ENCODE results near the gene WDR31. TPM values are rescaled to one million over a fixed set of nuclear protein-coding genes. Genes with fewer than 3 reads are reported as not detected.

Gene WDR31
- polyA plus RNA-seq, 1 donor = 2.8 TPM

GRCh38 chr9:113337714-113338113 lies 2.4 kb downstream of the WDR31 start:
- Histone ChIP-seq H3K27ac (ENCODE audit: low read length) (no peak overlapping the region), H3K4me1 (ENCODE audit: control insufficient read depth, insufficient read depth, low read length) (peaks cover 6% of the 10 kb centered on the region), H3K27me3 (ENCODE audit: control insufficient read depth, insufficient read depth, low read length) (no peaks in the 10 kb centered on the region), H3K4me3 (ENCODE audit: low read length) (no peak overlapping the region), H3K9me3 (ENCODE audit: control insufficient read depth, low read depth, low read length) (no peaks in the 10 kb centered on the region), H3K36me3 (ENCODE audit: control insufficient read depth, insufficient read depth, low read length) (no peaks in the 10 kb centered on the region)
- no peak for DNase-seq
- no CpG with 5 or more reads among the region's 2 CpGs for WGBS (ENCODE audit: insufficient coverage, low lambda C conversion rate)

- no CpG with 5 or more reads among the region's 4 CpGs for WGBS (ENCODE audit: insufficient coverage, low lambda C conversion rate)
- no peak overlapping the region for H3K27ac ChIP-seq (ENCODE audit: low read length)
Observed at GRCh38 chr9:113331780-113332179, 8.3 kb downstream of the WDR31 start.

GRCh38 chr9:113328045-113328782 lies 11.9 kb downstream of the WDR31 start:
- no peaks in the 10 kb centered on the region for H3K27me3 ChIP-seq (ENCODE audit: control insufficient read depth, insufficient read depth, low read length)
- no peak overlapping the region for H3K4me3 ChIP-seq (ENCODE audit: low read length)
- WGBS (ENCODE audit: insufficient coverage, low lambda C conversion rate) = no CpG with 5 or more reads among the region's 3 CpGs
- no peaks in the 10 kb centered on the region for H3K9me3 ChIP-seq (ENCODE audit: control insufficient read depth, low read depth, low read length)
- DNase-seq = no peak
- H3K36me3 ChIP-seq (ENCODE audit: control insufficient read depth, insufficient read depth, low read length) = no peaks in the 10 kb centered on the region
- no peaks in the 10 kb centered on the region for H3K4me1 ChIP-seq (ENCODE audit: control insufficient read depth, insufficient read depth, low read length)
- no peak overlapping the region for H3K27ac ChIP-seq (ENCODE audit: low read length)

More at GRCh38 chr9:113331780-113332179, 8.3 kb downstream of the WDR31 start:
- DNase-seq = no peak
- no peaks in the 10 kb centered on the region for H3K4me1 ChIP-seq (ENCODE audit: control insufficient read depth, insufficient read depth, low read length)
- no peaks in the 10 kb centered on the region for H3K27me3 ChIP-seq (ENCODE audit: control insufficient read depth, insufficient read depth, low read length)
- H3K36me3 ChIP-seq (ENCODE audit: control insufficient read depth, insufficient read depth, low read length) = no peaks in the 10 kb centered on the region
- no peak overlapping the region for H3K4me3 ChIP-seq (ENCODE audit: low read length)
- H3K9me3 ChIP-seq (ENCODE audit: control insufficient read depth, low read depth, low read length) = no peaks in the 10 kb centered on the region

- peaks cover 5% of the 10 kb centered on the region for H3K36me3 ChIP-seq (ENCODE audit: control insufficient read depth, insufficient read depth, low read length)
- no peaks in the 10 kb centered on the region for H3K9me3 ChIP-seq (ENCODE audit: control insufficient read depth, low read depth, low read length)
- WGBS (ENCODE audit: insufficient coverage, low lambda C conversion rate) = 100% methylated on average over 3 of the region's 4 CpGs
- H3K27me3 ChIP-seq (ENCODE audit: control insufficient read depth, insufficient read depth, low read length) = no peaks in the 10 kb centered on the region
- no peak overlapping the region for H3K4me3 ChIP-seq (ENCODE audit: low read length)
- H3K4me1 ChIP-seq (ENCODE audit: control insufficient read depth, insufficient read depth, low read length) = no peaks in the 10 kb centered on the region
- DNase-seq = no peak
- H3K27ac ChIP-seq (ENCODE audit: low read length) = no peak overlapping the region
Observed at GRCh38 chr9:113326230-113326629, 13.8 kb downstream of the WDR31 start.

GRCh38 chr9:113322671-113323070 lies 17.4 kb downstream of the WDR31 start:
- H3K27ac ChIP-seq (ENCODE audit: low read length) = no peak overlapping the region
- H3K4me1 ChIP-seq (ENCODE audit: control insufficient read depth, insufficient read depth, low read length) = no peaks in the 10 kb centered on the region
- H3K4me3 ChIP-seq (ENCODE audit: low read length) = no peak overlapping the region
- H3K9me3 ChIP-seq (ENCODE audit: control insufficient read depth, low read depth, low read length) = no peaks in the 10 kb centered on the region
- H3K36me3 ChIP-seq (ENCODE audit: control insufficient read depth, insufficient read depth, low read length) = peaks cover 20% of the 10 kb centered on the region
- H3K27me3 ChIP-seq (ENCODE audit: control insufficient read depth, insufficient read depth, low read length) = no peaks in the 10 kb centered on the region
- no peak for DNase-seq
- WGBS (ENCODE audit: insufficient coverage, low lambda C conversion rate) = no CpG with 5 or more reads among the region's 6 CpGs

- Histone ChIP-seq H3K27me3 (ENCODE audit: control insufficient read depth, insufficient read depth, low read length) (no peaks in the 10 kb centered on the region), H3K27ac (ENCODE audit: low read length) (no peak overlapping the region), H3K9me3 (ENCODE audit: control insufficient read depth, low read depth, low read length) (no peaks in the 10 kb centered on the region), H3K36me3 (ENCODE audit: control insufficient read depth, insufficient read depth, low read length) (peaks cover 28% of the 10 kb centered on the region), H3K4me1 (ENCODE audit: control insufficient read depth, insufficient read depth, low read length) (no peaks in the 10 kb centered on the region), H3K4me3 (ENCODE audit: low read length) (no peak overlapping the region)
- DNase-seq = no peak
- WGBS (ENCODE audit: insufficient coverage, low lambda C conversion rate) = no CpG with 5 or more reads among the region's 3 CpGs
Observed at GRCh38 chr9:113320051-113320450, 20.0 kb downstream of the WDR31 start.

GRCh38 chr9:113319054-113319453 lies 21.0 kb downstream of the WDR31 start:
- Histone ChIP-seq H3K27me3 (ENCODE audit: control insufficient read depth, insufficient read depth, low read length) (no peaks in the 10 kb centered on the region), H3K27ac (ENCODE audit: low read length) (no peak overlapping the region), H3K4me1 (ENCODE audit: control insufficient read depth, insufficient read depth, low read length) (no peaks in the 10 kb centered on the region), H3K4me3 (ENCODE audit: low read length) (no peak overlapping the region), H3K36me3 (ENCODE audit: control insufficient read depth, insufficient read depth, low read length) (peaks cover 28% of the 10 kb centered on the region), H3K9me3 (ENCODE audit: control insufficient read depth, low read depth, low read length) (no peaks in the 10 kb centered on the region)
- WGBS (ENCODE audit: insufficient coverage, low lambda C conversion rate) = no CpG with 5 or more reads among the region's 2 CpGs
- no peak for DNase-seq

- Histone ChIP-seq H3K36me3 (ENCODE audit: control insufficient read depth, insufficient read depth, low read length) (peaks cover 28% of the 10 kb centered on the region), H3K27ac (ENCODE audit: low read length) (no peak overlapping the region), H3K27me3 (ENCODE audit: control insufficient read depth, insufficient read depth, low read length) (no peaks in the 10 kb centered on the region), H3K9me3 (ENCODE audit: control insufficient read depth, low read depth, low read length) (no peaks in the 10 kb centered on the region), H3K4me1 (ENCODE audit: control insufficient read depth, insufficient read depth, low read length) (no peaks in the 10 kb centered on the region), H3K4me3 (ENCODE audit: low read length) (no peak overlapping the region)
- DNase-seq = no peak
- no CpG with 5 or more reads among the region's 2 CpGs for WGBS (ENCODE audit: insufficient coverage, low lambda C conversion rate)
Observed at GRCh38 chr9:113317777-113318176, 22.3 kb downstream of the WDR31 start.

GRCh38 chr9:113316030-113316429 lies 24.0 kb downstream of the WDR31 start:
- Histone ChIP-seq H3K27ac (ENCODE audit: low read length) (no peak overlapping the region), H3K27me3 (ENCODE audit: control insufficient read depth, insufficient read depth, low read length) (no peaks in the 10 kb centered on the region), H3K9me3 (ENCODE audit: control insufficient read depth, low read depth, low read length) (no peaks in the 10 kb centered on the region), H3K36me3 (ENCODE audit: control insufficient read depth, insufficient read depth, low read length) (peaks cover 22% of the 10 kb centered on the region), H3K4me3 (ENCODE audit: low read length) (no peak overlapping the region), H3K4me1 (ENCODE audit: control insufficient read depth, insufficient read depth, low read length) (no peaks in the 10 kb centered on the region)
- WGBS (ENCODE audit: insufficient coverage, low lambda C conversion rate) = 100% methylated on average over 2 of the region's 4 CpGs
- DNase-seq = no peak

- H3K36me3 ChIP-seq (ENCODE audit: control insufficient read depth, insufficient read depth, low read length) = peaks cover 20% of the 10 kb centered on the region
- no peaks in the 10 kb centered on the region for H3K4me1 ChIP-seq (ENCODE audit: control insufficient read depth, insufficient read depth, low read length)
- DNase-seq = no peak
Observed at GRCh38 chr9:113315231-113315630, 24.8 kb downstream of the WDR31 start.

GRCh38 chr9:113313261-113313660 lies 26.8 kb downstream of the WDR31 start:
- Histone ChIP-seq H3K27ac (ENCODE audit: low read length) (no peak overlapping the region), H3K36me3 (ENCODE audit: control insufficient read depth, insufficient read depth, low read length) (peaks cover 10% of the 10 kb centered on the region), H3K4me3 (ENCODE audit: low read length) (no peak overlapping the region), H3K4me1 (ENCODE audit: control insufficient read depth, insufficient read depth, low read length) (no peaks in the 10 kb centered on the region), H3K9me3 (ENCODE audit: control insufficient read depth, low read depth, low read length) (no peaks in the 10 kb centered on the region), H3K27me3 (ENCODE audit: control insufficient read depth, insufficient read depth, low read length) (no peaks in the 10 kb centered on the region)
- DNase-seq = no peak
- 92% methylated on average over 2 of the region's 5 CpGs for WGBS (ENCODE audit: insufficient coverage, low lambda C conversion rate)

More at GRCh38 chr9:113315231-113315630, 24.8 kb downstream of the WDR31 start:
- H3K4me3 ChIP-seq (ENCODE audit: low read length) = no peak overlapping the region
- H3K9me3 ChIP-seq (ENCODE audit: control insufficient read depth, low read depth, low read length) = no peaks in the 10 kb centered on the region
- H3K27ac ChIP-seq (ENCODE audit: low read length) = no peak overlapping the region
- H3K27me3 ChIP-seq (ENCODE audit: control insufficient read depth, insufficient read depth, low read length) = no peaks in the 10 kb centered on the region

Measured in large intestine (tissue), 3 donors.